HL-60/S4 (cell line): ENCODE measurements around the gene CERK.

ENCODE experiments used
- in situ Hi-C: fragments of 300-500 bp; cut with MboI; formaldehyde crosslinking; loops from 2 replicates; pipeline ENCODE4 v1.14.3; 2022; ENCODE audit warnings: low sequenced_read_pairs

The CERK gene

GRCh38 chr22:46749682-46750529 lies 11.9 kb upstream of the CERK start:
- in situ Hi-C loops, result no loop called here

GRCh38 chr22:46748908-46749675 lies 11.0 kb upstream of the CERK start:
- in situ Hi-C loops, result no loop called here

GRCh38 chr22:46748206-46748907 lies 10.3 kb upstream of the CERK start:
- in situ Hi-C loops, result no loop called here

- in situ Hi-C loops, result no loop called here
These were observed 9.6 kb upstream of the CERK start for GRCh38 chr22:46747646-46748045.

- in situ Hi-C loops, result no loop called here
These were observed 8.6 kb upstream of the CERK start for GRCh38 chr22:46746620-46747019.

GRCh38 chr22:46746192-46746591 lies 8.1 kb upstream of the CERK start:
- in situ Hi-C loops, result no loop called here

GRCh38 chr22:46744581-46744980 lies 6.5 kb upstream of the CERK start:
- in situ Hi-C loops, result no loop called here

GRCh38 chr22:46742576-46743221 lies 4.6 kb upstream of the CERK start:
- in situ Hi-C loops, result no loop called here

- in situ Hi-C loops, result no loop called here
These were observed 4.0 kb upstream of the CERK start for GRCh38 chr22:46741974-46742519.

- in situ Hi-C loops, result no loop called here
These were observed 3.1 kb upstream of the CERK start for GRCh38 chr22:46740910-46741780.

GRCh38 chr22:46739094-46739870 lies 1.2 kb upstream of the CERK start:
- in situ Hi-C loops, result no loop called here

GRCh38 chr22:46738647-46739093 lies 618 bp upstream of the CERK start:
- in situ Hi-C loops, result no loop called here

GRCh38 chr22:46737105-46737975 lies 712 bp downstream of the CERK start:
- in situ Hi-C loops, result no loop called here

GRCh38 chr22:46736705-46737104 lies 1.3 kb downstream of the CERK start:
- in situ Hi-C loops, result no loop called here

GRCh38 chr22:46735747-46736608 lies 2.1 kb downstream of the CERK start:
- in situ Hi-C loops, result no loop called here

- in situ Hi-C loops, result no loop called here
These were observed 3.1 kb downstream of the CERK start for GRCh38 chr22:46734830-46735453.
